H1 (cell line): ENCODE data around the gene CFAP20. TPM values are rescaled to one million over a fixed set of nuclear protein-coding genes. Genes with fewer than 3 reads are reported as not detected.

Experiments used
- polyA plus RNA-seq, 7 experiments: library from polyadenylated mRNA; depleted of rRNA in 3 of 7; stranded (reverse) in 5 of 7; unstranded in 2 of 7; fragments of >200 nt in 5 of 7; fragments of 200-250 nt in 2 of 7; gene quantifications; 1 replicate in 5 of 7; 2 replicates in 1 of 7; 4 replicates in 1 of 7; pipeline versions ENCODE4 v1.2.1 to v1.2.3, GENCODE V29; 2011 to 2013; ENCODE audit warnings: missing spikeins in 2 of 7, mixed read lengths in 2 of 7
- total RNA-seq: library from RNA; stranded (reverse); fragmentation: NEBNext Ultra II Directional; extraction: Animal tissue kit (Norgen Biotek cat#: 25700); gene quantifications from 2 replicates; pipeline ENCODE4 v1.2.1, GENCODE V29; 2021
- TF ChIP-seq, protein P1 (sequence below): fragments of 300-600 bp; sonication (generic); IDR thresholded peaks from 2 replicates; pipeline ENCODE4 v1.7.1; 2012; ENCODE audit warnings: low read length, moderate library complexity, mild to moderate bottlenecking, inconsistent platforms; ENCODE audit not compliant: insufficient replicate concordance

The CFAP20 gene
- total and polyA plus RNA-seq, 2 of the 8 experiments (the other 6 are each of a cell fraction or from before 2014, with no cell fraction given), result 45.6 to 65.4 TPM

DNA sequence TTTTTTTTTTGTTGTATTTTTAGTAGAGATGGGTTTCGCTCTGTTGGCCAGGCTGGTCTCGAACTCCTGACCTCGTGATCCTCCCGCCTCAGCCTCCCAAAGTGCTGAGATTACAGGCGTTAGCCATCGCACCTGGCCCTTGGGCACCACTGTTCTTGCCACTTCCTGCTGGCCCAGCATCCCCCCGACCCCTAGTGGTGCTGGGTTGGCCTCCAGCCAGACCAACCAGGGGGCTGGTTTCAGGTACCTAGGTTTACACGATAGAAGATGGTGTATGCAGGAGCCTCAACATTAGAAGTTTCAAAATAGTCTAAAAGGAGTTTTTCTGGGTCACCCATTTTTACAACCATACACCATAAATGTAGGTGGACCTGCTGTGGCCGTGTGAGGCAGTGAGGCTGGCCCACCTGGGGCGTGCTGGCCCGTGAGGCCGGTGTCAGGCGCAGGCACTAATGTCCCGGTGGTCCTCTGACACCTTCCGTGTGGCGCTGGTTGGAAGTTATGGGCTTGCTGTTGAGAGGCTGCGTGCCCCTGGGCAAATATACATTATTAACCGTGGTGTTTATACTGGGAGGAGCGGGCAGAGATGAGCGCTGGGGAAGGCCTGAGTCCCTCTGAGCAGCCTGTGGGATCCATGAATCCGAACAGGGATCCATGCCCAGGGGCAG lies 43.5 kb downstream of the CFAP20 start (continued):
- TF ChIP-seq, protein P1, sequence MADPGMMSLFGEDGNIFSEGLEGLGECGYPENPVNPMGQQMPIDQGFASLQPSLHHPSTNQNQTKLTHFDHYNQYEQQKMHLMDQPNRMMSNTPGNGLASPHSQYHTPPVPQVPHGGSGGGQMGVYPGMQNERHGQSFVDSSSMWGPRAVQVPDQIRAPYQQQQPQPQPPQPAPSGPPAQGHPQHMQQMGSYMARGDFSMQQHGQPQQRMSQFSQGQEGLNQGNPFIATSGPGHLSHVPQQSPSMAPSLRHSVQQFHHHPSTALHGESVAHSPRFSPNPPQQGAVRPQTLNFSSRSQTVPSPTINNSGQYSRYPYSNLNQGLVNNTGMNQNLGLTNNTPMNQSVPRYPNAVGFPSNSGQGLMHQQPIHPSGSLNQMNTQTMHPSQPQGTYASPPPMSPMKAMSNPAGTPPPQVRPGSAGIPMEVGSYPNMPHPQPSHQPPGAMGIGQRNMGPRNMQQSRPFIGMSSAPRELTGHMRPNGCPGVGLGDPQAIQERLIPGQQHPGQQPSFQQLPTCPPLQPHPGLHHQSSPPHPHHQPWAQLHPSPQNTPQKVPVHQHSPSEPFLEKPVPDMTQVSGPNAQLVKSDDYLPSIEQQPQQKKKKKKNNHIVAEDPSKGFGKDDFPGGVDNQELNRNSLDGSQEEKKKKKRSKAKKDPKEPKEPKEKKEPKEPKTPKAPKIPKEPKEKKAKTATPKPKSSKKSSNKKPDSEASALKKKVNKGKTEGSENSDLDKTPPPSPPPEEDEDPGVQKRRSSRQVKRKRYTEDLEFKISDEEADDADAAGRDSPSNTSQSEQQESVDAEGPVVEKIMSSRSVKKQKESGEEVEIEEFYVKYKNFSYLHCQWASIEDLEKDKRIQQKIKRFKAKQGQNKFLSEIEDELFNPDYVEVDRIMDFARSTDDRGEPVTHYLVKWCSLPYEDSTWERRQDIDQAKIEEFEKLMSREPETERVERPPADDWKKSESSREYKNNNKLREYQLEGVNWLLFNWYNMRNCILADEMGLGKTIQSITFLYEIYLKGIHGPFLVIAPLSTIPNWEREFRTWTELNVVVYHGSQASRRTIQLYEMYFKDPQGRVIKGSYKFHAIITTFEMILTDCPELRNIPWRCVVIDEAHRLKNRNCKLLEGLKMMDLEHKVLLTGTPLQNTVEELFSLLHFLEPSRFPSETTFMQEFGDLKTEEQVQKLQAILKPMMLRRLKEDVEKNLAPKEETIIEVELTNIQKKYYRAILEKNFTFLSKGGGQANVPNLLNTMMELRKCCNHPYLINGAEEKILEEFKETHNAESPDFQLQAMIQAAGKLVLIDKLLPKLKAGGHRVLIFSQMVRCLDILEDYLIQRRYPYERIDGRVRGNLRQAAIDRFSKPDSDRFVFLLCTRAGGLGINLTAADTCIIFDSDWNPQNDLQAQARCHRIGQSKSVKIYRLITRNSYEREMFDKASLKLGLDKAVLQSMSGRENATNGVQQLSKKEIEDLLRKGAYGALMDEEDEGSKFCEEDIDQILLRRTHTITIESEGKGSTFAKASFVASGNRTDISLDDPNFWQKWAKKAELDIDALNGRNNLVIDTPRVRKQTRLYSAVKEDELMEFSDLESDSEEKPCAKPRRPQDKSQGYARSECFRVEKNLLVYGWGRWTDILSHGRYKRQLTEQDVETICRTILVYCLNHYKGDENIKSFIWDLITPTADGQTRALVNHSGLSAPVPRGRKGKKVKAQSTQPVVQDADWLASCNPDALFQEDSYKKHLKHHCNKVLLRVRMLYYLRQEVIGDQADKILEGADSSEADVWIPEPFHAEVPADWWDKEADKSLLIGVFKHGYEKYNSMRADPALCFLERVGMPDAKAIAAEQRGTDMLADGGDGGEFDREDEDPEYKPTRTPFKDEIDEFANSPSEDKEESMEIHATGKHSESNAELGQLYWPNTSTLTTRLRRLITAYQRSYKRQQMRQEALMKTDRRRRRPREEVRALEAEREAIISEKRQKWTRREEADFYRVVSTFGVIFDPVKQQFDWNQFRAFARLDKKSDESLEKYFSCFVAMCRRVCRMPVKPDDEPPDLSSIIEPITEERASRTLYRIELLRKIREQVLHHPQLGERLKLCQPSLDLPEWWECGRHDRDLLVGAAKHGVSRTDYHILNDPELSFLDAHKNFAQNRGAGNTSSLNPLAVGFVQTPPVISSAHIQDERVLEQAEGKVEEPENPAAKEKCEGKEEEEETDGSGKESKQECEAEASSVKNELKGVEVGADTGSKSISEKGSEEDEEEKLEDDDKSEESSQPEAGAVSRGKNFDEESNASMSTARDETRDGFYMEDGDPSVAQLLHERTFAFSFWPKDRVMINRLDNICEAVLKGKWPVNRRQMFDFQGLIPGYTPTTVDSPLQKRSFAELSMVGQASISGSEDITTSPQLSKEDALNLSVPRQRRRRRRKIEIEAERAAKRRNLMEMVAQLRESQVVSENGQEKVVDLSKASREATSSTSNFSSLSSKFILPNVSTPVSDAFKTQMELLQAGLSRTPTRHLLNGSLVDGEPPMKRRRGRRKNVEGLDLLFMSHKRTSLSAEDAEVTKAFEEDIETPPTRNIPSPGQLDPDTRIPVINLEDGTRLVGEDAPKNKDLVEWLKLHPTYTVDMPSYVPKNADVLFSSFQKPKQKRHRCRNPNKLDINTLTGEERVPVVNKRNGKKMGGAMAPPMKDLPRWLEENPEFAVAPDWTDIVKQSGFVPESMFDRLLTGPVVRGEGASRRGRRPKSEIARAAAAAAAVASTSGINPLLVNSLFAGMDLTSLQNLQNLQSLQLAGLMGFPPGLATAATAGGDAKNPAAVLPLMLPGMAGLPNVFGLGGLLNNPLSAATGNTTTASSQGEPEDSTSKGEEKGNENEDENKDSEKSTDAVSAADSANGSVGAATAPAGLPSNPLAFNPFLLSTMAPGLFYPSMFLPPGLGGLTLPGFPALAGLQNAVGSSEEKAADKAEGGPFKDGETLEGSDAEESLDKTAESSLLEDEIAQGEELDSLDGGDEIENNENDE, result no peak
- TF ChIP-seq, all 59 proteins: peak for 0
